T follicular helper cell (primary cell): ENCODE results near the gene PPIP5K2.
"Not testable (repeated sequence)": the region's sequence is repeated elsewhere in the genome, so short reads cannot be mapped to it uniquely, and the experiment has no call there.

Experiments used
- DNase-seq: peaks from one replicate; pipeline ENCODE4 v3.0.0-alpha.2; 2020; ENCODE audit warnings: low read depth

PPIP5K2 gene

DNA sequence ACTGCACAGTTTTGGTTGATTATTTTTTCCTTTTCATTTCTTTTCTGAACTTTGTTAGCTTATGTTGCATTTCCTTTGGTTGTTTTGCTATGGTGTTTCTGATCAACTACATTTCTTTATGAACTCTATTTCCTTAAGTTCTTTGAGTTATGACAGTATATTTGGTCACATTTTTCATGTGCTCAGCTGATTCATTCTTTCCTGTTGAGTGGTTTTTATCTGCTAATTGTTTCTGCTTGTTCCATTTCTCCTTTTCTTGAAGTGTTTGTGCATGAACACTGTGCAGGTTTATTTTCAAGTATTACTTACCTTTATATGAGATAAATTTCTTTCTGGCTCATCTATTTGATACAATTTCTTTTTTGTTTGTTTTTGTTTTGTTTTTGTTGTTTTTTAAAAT is 87.6 kb downstream of the PPIP5K2 start:
- DNase-seq: no peak

DNA sequence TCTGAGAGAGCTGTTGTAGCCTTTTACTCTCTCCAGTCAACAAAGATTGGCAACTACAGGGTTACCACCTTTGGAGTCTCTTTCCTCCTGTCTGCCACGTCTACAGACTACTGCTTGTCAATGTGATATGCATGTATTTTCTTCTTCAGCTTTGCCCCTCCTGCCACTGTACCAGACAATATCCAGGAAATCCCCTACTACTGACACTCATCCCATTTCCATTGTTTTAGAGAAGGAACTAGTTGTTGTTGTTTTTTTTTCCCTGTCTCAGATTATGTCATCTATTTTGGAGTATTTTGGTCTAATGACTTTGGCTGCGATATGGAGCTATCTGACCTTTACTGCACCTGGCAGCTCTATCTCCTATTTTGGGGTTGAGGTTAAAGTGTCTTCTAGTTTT is 88.4 kb downstream of the PPIP5K2 start:
- no peak for DNase-seq

DNA sequence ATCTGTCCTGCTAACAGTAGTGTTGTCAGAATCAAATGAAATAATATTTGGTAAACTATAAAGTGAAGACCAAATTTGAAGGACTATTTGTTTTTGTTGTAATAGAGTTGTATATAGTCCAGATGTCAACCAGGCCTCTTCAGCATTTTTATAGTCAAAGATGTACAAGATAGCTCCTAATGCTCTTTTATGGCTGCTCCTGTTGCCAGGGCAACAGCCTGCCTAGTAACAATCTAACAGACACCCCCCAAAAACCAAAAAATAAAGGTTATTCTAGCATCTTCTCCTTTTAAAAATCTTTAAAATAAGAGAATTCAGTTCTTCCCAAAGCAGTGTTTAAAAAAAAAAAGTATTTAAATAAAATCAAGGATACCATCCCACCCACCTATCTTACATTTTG is 89.0 kb downstream of the PPIP5K2 start:
- DNase-seq: no peak

DNA sequence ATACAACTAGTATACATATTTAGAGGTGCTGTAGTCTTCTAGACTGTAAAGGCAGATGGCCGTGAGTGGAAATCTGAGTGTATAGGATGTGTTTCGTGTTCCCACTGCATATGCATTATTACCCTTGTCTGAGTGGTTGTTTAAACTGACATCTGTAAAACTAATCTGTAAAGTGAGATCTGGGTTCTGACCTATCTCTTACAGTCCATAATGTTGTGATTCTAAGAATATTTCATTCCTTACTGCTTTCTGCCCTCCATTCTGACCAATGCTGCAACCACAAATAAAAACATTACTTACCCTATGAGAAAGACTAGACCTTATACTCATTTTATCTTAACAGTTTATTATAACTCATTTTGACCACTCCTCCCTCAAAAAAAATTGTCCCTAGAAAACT is 90.9 kb downstream of the PPIP5K2 start:
- DNase-seq: no peak

DNA sequence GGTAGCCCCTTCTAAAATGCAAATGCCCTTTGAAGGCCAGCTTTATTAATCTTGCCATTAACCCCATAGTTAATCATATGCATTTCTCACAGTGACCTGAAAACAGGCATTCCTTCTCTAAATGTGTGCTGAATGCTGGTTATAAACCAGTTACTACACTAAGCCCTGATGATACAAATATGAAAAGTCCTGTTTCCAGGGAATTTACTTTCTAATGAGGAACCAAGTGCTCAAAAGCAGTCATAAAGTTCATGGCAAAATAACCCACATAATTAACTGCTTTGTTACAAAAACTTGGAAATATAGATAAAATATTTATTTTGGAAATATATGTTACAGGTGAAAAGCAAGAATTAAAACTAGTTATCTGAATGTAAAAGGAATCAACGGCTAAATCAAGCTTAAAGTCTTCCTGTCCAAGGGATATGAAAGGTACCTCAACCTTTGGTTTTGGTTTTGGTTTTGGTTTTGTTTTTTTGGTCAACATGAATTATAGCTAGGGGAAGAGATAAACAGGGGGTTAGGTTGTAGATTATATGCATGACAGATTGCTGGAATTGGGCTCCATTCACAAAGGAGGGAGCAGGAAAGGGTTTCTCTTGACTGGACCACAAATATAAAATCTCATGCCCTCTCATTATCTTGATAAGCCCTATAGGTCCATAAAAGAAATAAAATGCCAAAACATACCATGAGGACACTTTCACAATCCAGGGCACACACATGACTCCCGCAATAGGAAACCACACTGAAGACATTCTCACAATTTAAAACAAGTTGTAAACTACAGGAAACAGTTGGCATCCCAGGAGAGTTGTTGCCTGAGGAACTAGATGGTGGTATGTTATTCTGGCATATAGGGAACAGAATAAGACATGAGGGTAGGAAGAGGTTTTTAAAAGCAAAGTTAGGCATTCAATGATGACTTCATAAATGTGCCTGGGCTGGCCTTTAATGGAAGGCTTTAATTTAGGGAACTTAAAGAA is 91.8 kb downstream of the PPIP5K2 start:
- DNase-seq: no peak

DNA sequence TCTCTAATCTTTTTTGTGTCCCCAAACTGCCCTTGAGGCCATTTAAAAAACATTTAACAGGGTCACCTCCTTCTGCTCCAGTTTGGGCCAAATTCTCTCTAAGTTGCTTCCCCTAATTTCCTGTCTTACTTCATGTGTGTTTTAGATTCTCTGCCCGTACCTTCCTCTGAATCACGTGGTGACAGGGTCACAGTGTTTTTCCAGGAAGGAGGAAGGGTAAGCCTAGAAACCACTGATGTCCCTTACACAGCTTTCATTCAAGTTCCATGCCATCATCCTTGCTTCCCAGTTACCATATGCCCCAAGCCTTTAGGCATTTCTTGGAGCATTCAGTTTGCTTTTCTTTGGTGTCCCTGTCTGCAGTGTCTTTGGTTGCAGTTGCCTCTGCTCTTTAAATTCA is 96.0 kb downstream of the PPIP5K2 start:
- no peak for DNase-seq

DNA sequence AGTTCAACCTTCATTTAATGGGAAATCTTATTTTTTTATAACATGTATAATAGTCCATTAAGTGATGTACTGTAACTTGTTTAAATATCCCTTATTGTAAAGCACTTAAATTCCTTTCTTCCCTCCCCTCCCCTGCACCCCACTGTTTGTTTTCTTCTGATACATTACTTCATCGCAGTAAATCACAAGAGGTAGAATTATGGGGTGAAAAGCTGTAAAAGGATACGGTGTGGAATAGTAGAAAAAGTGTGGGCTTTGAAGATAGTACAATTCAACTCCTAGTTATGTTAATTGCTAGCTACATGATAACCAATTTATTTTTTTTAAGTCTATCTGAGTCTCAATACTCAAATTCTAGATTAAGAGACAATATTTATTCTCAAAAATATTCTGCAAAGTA is 96.6 kb downstream of the PPIP5K2 start:
- no peak for DNase-seq

DNA sequence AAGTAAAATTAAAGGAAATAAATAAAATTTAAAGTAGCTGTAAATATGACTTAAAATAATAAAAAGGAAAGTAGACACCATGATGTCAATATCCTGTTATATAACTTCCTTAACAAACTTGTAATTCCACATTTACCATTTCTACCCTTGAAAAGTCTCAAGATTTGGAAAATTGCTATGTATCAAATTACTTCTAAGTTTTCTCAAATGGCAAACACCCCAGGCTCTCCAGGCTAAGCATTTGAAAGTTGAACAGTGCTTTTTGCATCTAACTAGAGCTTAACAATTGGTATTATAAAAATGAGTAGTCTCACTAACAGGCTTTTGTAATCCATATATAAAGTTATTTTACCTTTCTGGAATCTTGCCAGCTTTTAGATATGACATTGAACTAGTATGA is 97.0 kb downstream of the PPIP5K2 start:
- DNase-seq: no peak

DNA sequence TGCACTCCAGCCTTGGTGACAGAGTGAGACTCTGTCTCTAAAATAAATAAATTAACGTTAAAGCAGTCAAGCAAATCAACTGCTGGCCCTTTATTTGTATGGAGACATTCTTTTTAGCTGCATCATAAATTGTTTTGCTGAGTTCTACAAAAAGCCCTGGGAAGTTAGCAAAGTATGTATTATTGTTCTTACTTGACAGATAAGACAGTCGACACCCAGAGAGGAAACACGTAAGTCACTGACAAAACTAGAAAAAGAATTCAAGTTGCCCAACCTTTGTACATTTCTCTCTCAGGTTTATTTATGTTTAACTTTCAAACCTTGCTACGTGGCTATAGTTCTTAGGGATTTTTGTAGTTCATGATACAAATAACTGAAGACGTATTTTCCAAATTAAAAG is 98.1 kb downstream of the PPIP5K2 start:
- DNase-seq: no peak

DNA sequence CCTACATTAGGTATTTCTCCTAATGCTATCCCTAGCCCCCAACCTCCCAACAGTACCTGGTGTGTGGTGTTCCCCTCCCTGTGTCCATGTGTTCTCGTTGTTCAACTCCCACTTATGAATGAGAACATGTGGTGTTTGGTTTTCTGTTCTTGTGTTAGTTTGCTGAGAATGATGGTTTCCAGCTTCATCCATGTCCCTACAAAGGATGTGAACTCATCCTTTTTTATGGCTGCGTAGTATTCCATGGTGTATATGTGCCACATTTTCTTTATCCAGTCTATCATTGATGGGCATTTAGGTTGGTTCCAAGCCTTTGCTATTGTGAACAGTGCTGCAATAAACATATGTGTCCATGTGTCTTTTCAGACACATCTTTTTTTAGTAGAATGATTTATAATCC is 99.0 kb downstream of the PPIP5K2 start:
- not testable (repeated sequence) for DNase-seq

DNA sequence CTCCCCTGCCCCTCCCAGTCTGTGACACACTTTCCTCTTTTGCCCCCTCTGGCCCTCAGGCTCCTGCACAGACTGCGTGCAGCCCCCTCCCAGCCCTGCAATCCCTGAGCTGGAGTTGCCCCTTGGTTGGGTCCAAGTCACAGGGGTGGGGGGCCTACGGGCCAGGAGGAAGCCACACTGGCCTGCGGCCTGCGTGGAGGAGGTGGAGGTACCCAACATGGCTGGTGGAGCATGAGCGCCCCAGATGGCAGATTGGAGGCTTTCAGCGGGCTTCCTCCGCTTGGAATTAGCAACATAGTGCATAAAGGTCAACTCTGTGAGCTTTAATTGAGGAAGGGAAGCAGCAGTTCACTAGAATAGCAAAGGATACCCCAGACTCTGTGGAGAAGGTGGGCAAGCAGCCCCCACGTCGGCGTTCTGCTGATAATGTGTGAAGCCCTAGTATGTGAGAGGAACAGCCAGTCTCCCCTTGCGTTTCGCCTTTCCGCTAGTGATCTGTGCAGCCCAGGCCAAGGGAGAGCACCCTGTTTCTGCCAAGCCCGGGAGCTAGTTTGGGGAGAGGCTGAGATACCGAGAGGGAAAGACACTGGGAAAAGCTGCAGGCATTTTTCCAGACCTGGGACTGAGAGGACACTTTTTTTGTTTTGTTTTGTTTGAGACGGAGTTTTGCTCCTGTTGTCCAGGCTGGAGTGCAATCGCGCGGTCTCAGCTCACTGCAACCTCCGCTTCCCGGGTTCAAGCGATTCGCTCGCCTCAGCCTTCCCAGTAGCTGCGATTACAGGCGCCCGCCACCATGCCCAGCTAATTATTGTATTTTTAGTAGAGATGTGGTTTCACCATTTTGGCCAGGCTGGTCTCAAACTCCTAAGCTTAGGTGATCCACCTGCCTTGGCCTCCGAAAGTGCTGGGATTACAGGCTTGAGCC is 103.2 kb downstream of the PPIP5K2 start:
- DNase-seq: no peak

DNA sequence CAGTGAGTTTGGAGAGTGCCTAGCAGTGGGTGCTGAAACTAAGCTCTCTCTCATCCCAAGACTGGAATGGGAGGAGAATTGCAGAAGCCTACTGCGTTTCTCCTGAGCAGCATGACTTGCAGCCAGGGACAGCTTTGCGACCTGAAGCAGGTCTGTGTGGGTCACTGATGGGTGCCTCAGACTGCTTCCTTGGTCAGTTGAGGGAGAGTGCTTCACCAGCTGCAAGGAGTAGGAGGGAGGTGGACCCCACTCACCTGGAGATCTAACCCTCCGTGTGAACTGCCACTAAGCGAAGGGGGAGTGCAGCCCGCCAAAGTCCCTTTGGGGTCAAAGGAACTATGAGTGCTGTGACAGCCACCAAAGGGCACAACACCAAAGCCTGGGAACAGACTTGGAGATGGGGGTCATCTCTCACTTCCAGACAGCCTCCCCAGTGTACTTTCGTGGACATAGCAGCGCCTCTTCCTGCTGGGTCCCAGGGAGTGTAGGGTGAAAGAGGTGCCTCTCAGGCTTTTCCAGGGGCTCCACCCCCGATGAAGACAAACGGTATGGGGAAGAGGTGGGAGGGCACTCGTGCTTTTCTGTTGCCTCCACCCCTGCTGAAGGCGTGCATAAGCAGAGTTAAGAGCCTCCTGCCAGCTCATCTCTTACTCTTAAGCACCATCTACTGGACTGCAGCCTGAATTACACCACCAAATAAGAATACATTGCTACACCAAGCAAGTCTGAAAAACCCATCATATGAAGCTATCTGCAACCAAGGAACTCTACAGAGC is 104.2 kb downstream of the PPIP5K2 start:
- peak; percentile 7 for DNase-seq

DNA sequence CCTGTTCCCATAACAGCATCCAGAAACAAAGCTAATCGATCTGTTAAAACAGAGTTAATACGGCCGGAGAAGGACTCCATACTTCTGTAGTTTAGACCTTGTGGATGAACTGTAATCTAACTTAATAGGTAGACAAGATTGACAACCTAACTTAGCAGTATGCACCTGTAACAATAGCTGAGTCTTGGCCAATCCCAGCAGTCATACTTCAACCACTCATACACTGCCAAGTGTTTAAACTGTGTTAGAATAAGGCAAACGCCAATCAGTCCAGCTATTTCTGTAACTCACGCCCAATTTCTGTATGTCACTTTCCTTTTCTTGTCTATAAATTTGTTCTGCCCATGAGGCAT is 104.8 kb downstream of the PPIP5K2 start:
- no peak for DNase-seq

DNA sequence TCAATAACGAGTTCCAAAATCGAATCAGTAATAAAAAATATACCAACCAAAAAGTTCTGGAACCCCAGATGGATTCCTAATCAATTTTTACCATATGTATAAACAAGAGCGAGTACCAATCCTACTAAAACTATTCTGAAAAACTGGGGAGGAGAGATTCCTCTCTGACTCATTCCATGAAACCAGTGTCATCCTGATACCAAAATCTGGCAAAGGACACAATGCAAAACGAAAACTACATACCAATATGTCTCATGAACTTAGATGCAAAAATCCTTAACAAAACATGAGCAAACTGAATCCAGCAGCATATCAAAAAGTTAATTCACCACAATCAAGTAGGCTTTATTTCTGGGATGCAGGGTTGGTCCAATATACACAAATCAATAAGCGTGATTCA is 108.0 kb downstream of the PPIP5K2 start:
- no peak for DNase-seq

DNA sequence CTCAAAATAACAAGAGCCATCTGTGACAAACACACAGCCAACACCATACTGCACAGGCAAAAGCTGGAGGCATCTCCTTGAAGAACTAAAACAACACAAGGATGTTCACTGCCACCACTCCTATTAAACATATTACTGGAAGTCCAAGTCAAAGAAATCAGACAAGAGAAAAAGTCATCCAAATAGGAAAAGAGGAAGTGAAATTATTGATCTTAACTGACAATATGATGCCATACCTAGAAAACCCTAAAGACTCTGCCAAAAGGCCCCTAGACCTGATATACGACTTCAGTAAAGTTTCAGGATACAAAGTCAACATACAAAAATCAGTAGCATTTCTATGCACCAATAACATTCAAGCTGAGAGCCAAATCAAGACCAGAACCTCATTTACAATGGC is 108.5 kb downstream of the PPIP5K2 start:
- no peak for DNase-seq

DNA sequence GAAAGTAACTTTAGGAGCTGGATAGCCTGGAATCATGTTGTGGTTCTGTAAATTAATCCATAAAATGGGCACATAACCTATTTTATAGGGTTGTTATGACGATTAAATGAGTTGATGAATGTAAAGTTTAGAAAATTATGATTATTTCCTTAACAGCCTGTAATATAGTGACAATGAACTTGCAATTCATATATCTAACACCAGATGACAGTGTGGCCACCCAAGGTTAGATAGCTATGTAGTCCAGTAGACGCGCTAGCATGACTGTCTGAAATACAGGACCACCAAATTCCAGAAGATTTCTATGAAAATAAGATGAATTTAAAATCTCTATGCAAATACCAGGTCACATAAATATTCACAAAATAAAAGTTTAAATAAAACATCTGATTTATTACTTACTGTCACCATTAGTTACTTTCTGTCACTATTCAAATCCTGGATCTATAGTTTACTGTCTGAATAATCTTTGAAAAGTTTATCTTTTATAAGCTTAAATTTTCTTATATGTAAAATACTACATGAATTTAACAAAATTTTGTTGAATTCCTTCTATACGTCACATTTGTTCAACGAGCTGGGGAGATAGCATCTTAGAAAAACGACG is 112.4 kb downstream of the PPIP5K2 start:
- no peak for DNase-seq

DNA sequence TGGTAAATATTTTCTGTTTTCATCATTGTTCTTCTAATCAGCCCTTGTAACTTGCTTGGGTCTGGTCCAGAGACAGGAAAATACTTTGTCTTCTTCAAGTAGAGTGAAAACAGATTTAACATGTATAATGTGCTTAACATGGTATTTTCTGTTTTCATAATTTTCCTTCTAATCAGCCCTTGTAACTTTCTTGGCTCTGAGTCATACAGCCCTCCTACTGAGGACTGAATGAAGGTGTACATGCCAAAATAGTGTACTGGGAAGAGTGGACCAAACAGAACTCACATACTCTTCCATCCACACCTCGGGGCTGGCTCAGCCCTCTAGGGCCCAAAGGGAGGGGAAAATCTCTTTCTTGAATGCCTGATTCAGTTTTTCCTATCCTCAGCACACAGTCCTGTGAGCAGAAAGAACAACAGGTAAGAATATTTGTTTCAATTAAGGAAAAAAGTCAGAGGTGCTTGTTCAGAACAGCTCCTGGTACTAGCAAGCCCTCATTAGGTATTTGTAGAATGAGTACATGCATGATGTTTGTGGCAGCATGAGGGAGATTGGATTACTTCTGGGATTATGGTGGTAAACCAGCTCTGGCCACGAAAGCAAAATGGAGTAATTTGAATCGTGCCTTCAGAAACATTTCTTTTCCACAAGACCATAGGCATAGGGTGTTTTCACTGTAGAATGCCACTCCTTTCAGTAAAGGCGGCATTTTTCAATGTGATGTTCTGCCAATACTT is 114.3 kb downstream of the PPIP5K2 start:
- DNase-seq: no peak

DNA sequence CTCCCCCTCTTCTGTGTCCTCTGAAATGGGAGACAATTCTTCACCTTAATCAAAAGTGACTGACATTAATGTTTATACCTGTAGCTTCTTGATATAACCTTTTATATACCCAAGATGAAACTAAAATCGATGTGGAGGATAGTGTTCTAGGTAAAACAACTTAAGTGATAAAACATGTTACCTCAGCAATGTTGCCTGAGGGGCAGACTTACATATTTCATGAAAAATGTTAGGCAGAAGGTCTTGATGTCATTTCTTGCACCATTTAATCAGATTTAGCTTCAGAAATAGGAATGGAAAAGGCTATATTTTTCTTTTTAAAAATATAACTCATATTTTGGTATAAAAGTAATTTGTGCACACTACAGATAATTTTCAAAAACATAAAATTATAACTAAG is 115.8 kb downstream of the PPIP5K2 start:
- DNase-seq: no peak

DNA sequence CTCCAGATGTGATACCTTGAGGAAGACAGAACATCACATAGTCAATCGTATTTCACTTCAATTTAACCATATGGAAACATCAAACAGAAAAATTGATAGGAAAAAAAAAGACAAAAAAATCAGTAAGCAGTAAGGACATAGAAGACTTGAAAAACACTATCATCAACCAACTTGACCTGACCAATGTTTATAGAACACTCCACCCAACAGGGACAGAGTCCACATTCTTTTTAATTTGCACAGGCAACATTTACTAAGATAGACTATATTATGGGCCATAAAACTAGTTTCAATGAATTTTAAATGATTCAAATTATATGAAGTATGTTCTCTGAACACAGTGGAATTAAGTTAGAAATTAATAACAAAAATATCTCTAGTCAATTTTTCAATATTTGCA is 117.7 kb downstream of the PPIP5K2 start:
- no peak for DNase-seq

DNA sequence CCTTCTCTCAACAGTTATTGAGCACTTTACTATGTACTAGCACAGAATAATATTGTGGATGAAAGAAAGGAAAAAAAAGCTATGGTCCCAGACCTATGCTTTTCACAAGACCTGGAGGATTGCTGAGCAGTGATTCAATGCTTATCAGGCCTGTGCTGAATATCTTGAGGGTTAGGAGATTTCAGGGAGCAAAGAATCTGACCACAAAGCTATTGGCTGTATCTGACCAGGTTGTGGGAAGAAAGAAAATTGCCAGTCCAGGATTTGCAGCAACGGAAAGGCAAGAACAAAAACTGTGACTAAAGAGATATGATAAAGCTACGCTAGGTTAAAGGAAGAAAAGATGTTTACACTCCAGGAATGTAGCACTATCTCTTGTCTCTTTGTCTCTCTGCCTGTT is 123.6 kb downstream of the PPIP5K2 start:
- no peak for DNase-seq

DNA sequence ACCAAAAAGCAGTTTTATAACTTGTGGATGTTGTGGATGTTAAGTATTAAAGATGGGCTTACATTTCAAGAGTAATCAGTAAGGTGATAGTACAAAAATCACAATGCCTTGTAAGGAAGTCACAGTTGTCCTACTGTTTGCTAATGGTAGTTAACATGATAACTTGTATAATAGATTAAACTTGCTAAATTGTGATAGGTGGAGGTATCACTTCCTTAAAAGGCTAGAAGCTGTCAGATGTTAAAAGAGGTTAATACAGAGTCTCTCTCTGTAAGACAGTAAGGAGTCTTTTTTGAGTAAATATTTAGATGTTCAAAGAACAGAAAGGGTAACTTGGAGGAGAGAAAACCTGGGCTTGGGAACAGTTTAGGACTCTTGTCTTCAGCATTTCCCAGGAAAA is 124.3 kb downstream of the PPIP5K2 start:
- no peak for DNase-seq
